Small intestine (tissue), 7 donors: ENCODE results near the gene ZNF718. TPM values are rescaled to one million over a fixed set of nuclear protein-coding genes. Genes with fewer than 3 reads are reported as not detected.
A peak's percentile ranks its signal among the peaks of the same experiment; 100 is the strongest.
"Not testable (repeated sequence)": the region's sequence is repeated elsewhere in the genome, so short reads cannot be mapped to it uniquely, and the experiment has no call there.

ENCODE experiments used
- DNase-seq, 2 donors: peaks; one replicate each; pipeline versions ENCODE4 v3.0.0 to v3.0.0-alpha.2; 2013
- FAIRE-seq: peaks from 2 replicates; lab custom pipeline; 2012; peaks lifted over from hg19 to GRCh38; lab: Jason Lieb, UNC
- H3K27ac ChIP-seq, 3 donors: one replicate each; pipeline ENCODE4 v1.5.1; 2013; ENCODE audit warnings: low read length in 2 of 3, mild to moderate bottlenecking in 2 of 3, control low read depth in 1 of 3, inconsistent platforms in 1 of 3, low read depth in 1 of 3, moderate library complexity in 1 of 3
- H3K27me3 ChIP-seq, 3 donors: one replicate each; pipeline ENCODE4 v1.6.1; 2013; ENCODE audit warnings: low read length in 3 of 3, inconsistent platforms in 1 of 3; ENCODE audit not compliant: control insufficient read depth in 3 of 3, insufficient read depth in 3 of 3
- H3K36me3 ChIP-seq, 3 donors: one replicate each; pipeline ENCODE4 v1.6.1; 2013; ENCODE audit warnings: low read length in 3 of 3, inconsistent platforms in 1 of 3, low read depth in 1 of 3, mild to moderate bottlenecking in 1 of 3, moderate library complexity in 1 of 3; ENCODE audit not compliant: control insufficient read depth in 3 of 3, insufficient read depth in 2 of 3
- H3K4me1 ChIP-seq, 3 donors: one replicate each; pipeline ENCODE4 v1.6.1; 2013; ENCODE audit warnings: low read length in 2 of 3, inconsistent platforms in 1 of 3, low read depth in 1 of 3, mild to moderate bottlenecking in 1 of 3, moderate library complexity in 1 of 3; ENCODE audit not compliant: control insufficient read depth in 3 of 3, insufficient read depth in 2 of 3
- H3K4me3 ChIP-seq, 3 donors: one replicate each; pipeline ENCODE4 v1.5.1; 2013; ENCODE audit warnings: low read length in 3 of 3, control low read depth in 1 of 3, inconsistent platforms in 1 of 3, low read depth in 1 of 3, mild to moderate bottlenecking in 1 of 3, moderate library complexity in 1 of 3
- H3K9me3 ChIP-seq, 2 donors: one replicate each; pipeline ENCODE4 v1.6.1; 2013; ENCODE audit warnings: low read depth in 1 of 2, low read length in 1 of 2; ENCODE audit not compliant: control insufficient read depth in 2 of 2, insufficient read depth in 1 of 2
- WGBS, 3 donors: extraction: QIAGEN DNeasy Blood & Tissue Kit; methylation state at CpG; one replicate each; pipeline ENCODE4 v1.1.7; 2013; 5-methylcytosine and 5-hydroxymethylcytosine counted together
- polyA plus RNA-seq, 4 donors: library from polyadenylated mRNA; stranded (reverse) in 3 of 4; unstranded in 1 of 4; fragments of 200-250 nt in 3 of 4; fragments of 120-200 nt in 1 of 4; gene quantifications; one replicate each; pipeline versions ENCODE4 v1.2.1 to v1.2.3, GENCODE V29; 2013
- donor health status: healthy with polysubstance abuse.
- donor health status: control.
- donor health status: control.
- donor health status: Bipolar disorder and iron deficiency.
- donor health status: healthy.

ZNF718 gene
- polyA plus RNA-seq, 4 donors: 0.27 to 5.0 (median 1.2) TPM

GRCh38 chr4:125833-126232 is 1.5 kb downstream of the ZNF718 start:
- Histone ChIP-seq H3K9me3 (peaks cover 0 to 54% of the 10 kb centered on the region in 2 donors), H3K27me3 (no peaks in the 10 kb centered on the region), H3K4me1 (peaks cover 0 to 4% (median 0%) of the 10 kb centered on the region in 3 donors), H3K4me3 (peak overlapping the region in 2 of 3 donors; percentile 86 to 87), H3K27ac (peak overlapping the region in 2 of 3 donors; percentile 90 to 98), H3K36me3 (peaks cover 0 to 27% (median 0%) of the 10 kb centered on the region in 3 donors)
- 48 to 68% (median 61%) methylated on average over 5 of the region's 5 CpGs for WGBS, 3 donors
- FAIRE-seq (no peak), DNase-seq (peak in 1 of 2 donors; percentile 47)

- Histone ChIP-seq H3K36me3 (peaks cover 13 to 41% (median 16%) of the 10 kb centered on the region in 3 donors), H3K4me3 (no peak overlapping the region), H3K27ac (no peak overlapping the region), H3K4me1 (no peaks in the 10 kb centered on the region), H3K27me3 (no peaks in the 10 kb centered on the region), H3K9me3 (peaks cover 0 to 69% of the 10 kb centered on the region in 2 donors)
- WGBS, 3 donors: no CpG with 5 or more reads among the region's 1 CpG
- FAIRE-seq (no peak), DNase-seq (no peak)
Measured at GRCh38 chr4:132483-132882, 8.2 kb downstream of the ZNF718 start.

- Histone ChIP-seq H3K27ac (no peak overlapping the region), H3K27me3 (no peaks in the 10 kb centered on the region), H3K4me3 (no peak overlapping the region), H3K36me3 (peaks cover 18 to 31% (median 26%) of the 10 kb centered on the region in 3 donors), H3K4me1 (no peaks in the 10 kb centered on the region), H3K9me3 (peaks cover 3 to 53% of the 10 kb centered on the region in 2 donors)
- DNase-seq: no peak
- WGBS, 3 donors: 89 to 93% (median 92%) methylated on average over 3 of the region's 3 CpGs
- no peak for FAIRE-seq
Measured at GRCh38 chr4:138935-139334, 14.6 kb downstream of the ZNF718 start.

- WGBS, 3 donors: 95 to 97% (median 97%) methylated on average over 8 of the region's 8 CpGs
- Histone ChIP-seq H3K36me3 (peaks cover 18 to 27% (median 26%) of the 10 kb centered on the region in 3 donors), H3K27me3 (no peaks in the 10 kb centered on the region), H3K4me1 (no peaks in the 10 kb centered on the region), H3K27ac (no peak overlapping the region), H3K4me3 (no peak overlapping the region), H3K9me3 (peaks cover 3 to 49% of the 10 kb centered on the region in 2 donors)
- DNase-seq: no peak
- FAIRE-seq: no peak
Measured at GRCh38 chr4:139691-140090, 15.4 kb downstream of the ZNF718 start.

- peak; percentile 5 for FAIRE-seq
- no peak for DNase-seq
- WGBS, 3 donors: 84 to 98% (median 87%) methylated on average over 1 of the region's 1 CpG
Measured at GRCh38 chr4:146621-147020, 22.3 kb downstream of the ZNF718 start.

GRCh38 chr4:147233-147632 is 22.9 kb downstream of the ZNF718 start:
- H3K9me3 ChIP-seq: peaks cover 4 to 45% of the 10 kb centered on the region in 2 donors
- no peaks in the 10 kb centered on the region for H3K4me1 ChIP-seq
- peaks cover 2 to 24% (median 5%) of the 10 kb centered on the region in 3 donors for H3K36me3 ChIP-seq
- FAIRE-seq (no peak), DNase-seq (no peak)
- H3K27me3 ChIP-seq: no peaks in the 10 kb centered on the region
- no peak overlapping the region for H3K27ac ChIP-seq
- WGBS, 3 donors: 98% methylated on average over 4 of the region's 4 CpGs
- H3K4me3 ChIP-seq: no peak overlapping the region

More at GRCh38 chr4:146621-147020, 22.3 kb downstream of the ZNF718 start:
- H3K27me3 ChIP-seq: no peaks in the 10 kb centered on the region
- peaks cover 4 to 45% of the 10 kb centered on the region in 2 donors for H3K9me3 ChIP-seq
- no peak overlapping the region for H3K4me3 ChIP-seq
- H3K4me1 ChIP-seq: no peaks in the 10 kb centered on the region
- H3K27ac ChIP-seq: no peak overlapping the region
- peaks cover 2 to 24% (median 8%) of the 10 kb centered on the region in 3 donors for H3K36me3 ChIP-seq

- Histone ChIP-seq H3K4me1 (no peaks in the 10 kb centered on the region), H3K4me3 (no peak overlapping the region), H3K27ac (no peak overlapping the region), H3K9me3 (peaks cover 1 to 36% of the 10 kb centered on the region in 2 donors), H3K27me3 (no peaks in the 10 kb centered on the region), H3K36me3 (peaks cover 0 to 6% (median 4%) of the 10 kb centered on the region in 3 donors)
- FAIRE-seq (no peak), DNase-seq (no peak)
- WGBS, 3 donors: 98 to 99% (median 98%) methylated on average over 4 of the region's 4 CpGs
Measured at GRCh38 chr4:161496-162284, 37.4 kb downstream of the ZNF718 start.

- H3K4me1 ChIP-seq, DNase-seq, H3K27me3 ChIP-seq, H3K27ac ChIP-seq, H3K4me3 ChIP-seq, FAIRE-seq, H3K36me3 ChIP-seq: not testable (repeated sequence)
- 93 to 97% (median 95%) methylated on average over 3 of the region's 3 CpGs for WGBS, 3 donors
- peaks cover 3 to 33% of the 10 kb centered on the region in 2 donors for H3K9me3 ChIP-seq
Measured at GRCh38 chr4:169640-170039, 45.3 kb downstream of the ZNF718 start.
